HG03457 (cell line): Measurements from ENCODE around the gene SOCS2.

Source experiments
- ATAC-seq: cut with Tn5 transposase; IDR thresholded peaks from one replicate; pipeline ENCODE4 v1.9.1; 2021; ENCODE audit warnings: moderate number of reproducible peaks; ENCODE audit not compliant: unreplicated experiment

The SOCS2 gene

GRCh38 chr12:93626160-93626559, 53.7 kb downstream of the SOCS2 start:
- no peak for ATAC-seq
